Endodermal cell (in vitro differentiated cells): ENCODE results near the gene TIPIN. TPM values are rescaled to one million over a fixed set of nuclear protein-coding genes. Genes with fewer than 3 reads are reported as not detected.

Experiments used
- DNase-seq: peaks from one replicate; pipeline ENCODE4 v3.0.0-alpha.2; 2017
- H3K27ac ChIP-seq: 2 replicates; pipeline ENCODE4 v1.5.1; 2013; ENCODE audit warnings: mild to moderate bottlenecking, low read depth, low read length, moderate library complexity
- H3K27me3 ChIP-seq: 2 replicates; pipeline ENCODE4 v1.6.1; 2013; ENCODE audit warnings: mild to moderate bottlenecking, low read length, moderate library complexity; ENCODE audit not compliant: insufficient read depth, control insufficient read depth, poor library complexity, severe bottlenecking
- H3K36me3 ChIP-seq: 2 replicates; pipeline ENCODE4 v1.7.0; 2013; ENCODE audit warnings: mild to moderate bottlenecking, low read length, moderate library complexity; ENCODE audit not compliant: control insufficient read depth, insufficient read depth
- H3K4me1 ChIP-seq: one replicate; pipeline ENCODE4 v1.7.0; 2013; ENCODE audit warnings: low read length; ENCODE audit not compliant: control insufficient read depth, insufficient read depth
- H3K4me3 ChIP-seq: 2 replicates; pipeline ENCODE4 v1.5.1; 2013; ENCODE audit warnings: mild to moderate bottlenecking, low read length, moderate library complexity
- H3K9ac ChIP-seq: 2 replicates; pipeline ENCODE4 v1.6.1; 2013; ENCODE audit warnings: mild to moderate bottlenecking, low read length, moderate library complexity; ENCODE audit not compliant: poor library complexity, severe bottlenecking; ENCODE audit errors: extremely low read depth
- H3K9me3 ChIP-seq: 2 replicates; pipeline ENCODE4 v1.6.1; 2013; ENCODE audit warnings: mild to moderate bottlenecking, low read length, moderate library complexity; ENCODE audit not compliant: control insufficient read depth
- H3K27ac Mint-ChIP-seq: 2 replicates; pipeline ENCODE4 v1.8.0; 2020; ENCODE audit warnings: mixed read lengths
- H3K27me3 Mint-ChIP-seq: 2 replicates; pipeline ENCODE4 v1.8.0; 2021; ENCODE audit warnings: mild to moderate bottlenecking, mixed read lengths; ENCODE audit not compliant: insufficient read depth
- H3K36me3 Mint-ChIP-seq: 2 replicates; pipeline ENCODE4 v1.8.0; 2020; ENCODE audit warnings: low read depth, mixed read lengths
- H3K4me1 Mint-ChIP-seq: 2 replicates; pipeline ENCODE4 v1.8.0; 2020; ENCODE audit warnings: mixed read lengths
- H3K4me3 Mint-ChIP-seq: 2 replicates; pipeline ENCODE4 v1.8.0; 2020; ENCODE audit warnings: mild to moderate bottlenecking, moderate library complexity, mixed read lengths
- H3K9me3 Mint-ChIP-seq: 2 replicates; pipeline ENCODE4 v1.8.0; 2020; ENCODE audit warnings: mild to moderate bottlenecking, mixed read lengths
- CTCF ChIP-seq: fragments of 200-600 bp; sonication (generic); conservative IDR thresholded peaks from 2 replicates; pipeline ENCODE4 v1.5.0; 2021; ENCODE audit warnings: antibody characterized with exemption, mild to moderate bottlenecking
- WGBS, 2 experiments: methylation state at CpG; one replicate each; pipeline versions ENCODE4 v1.1.5 to v1.1.7; 2013; ENCODE audit warnings: missing lambda C conversion rate in 2 of 2, mixed read lengths in 1 of 2; ENCODE audit not compliant: insufficient coverage in 1 of 2, insufficient read length in 1 of 2; 5-methylcytosine and 5-hydroxymethylcytosine counted together
- total RNA-seq, 2 donors: library from RNA; stranded (reverse); fragmentation: NEBNext Ultra II Directional in 1 of 2; extraction: Animal tissue kit (Norgen Biotek cat#: 25700) in 1 of 2; gene quantifications; 2 replicates in 1 of 2; 3 replicates in 1 of 2; pipeline ENCODE4 v1.2.1, GENCODE V29; 2021

The TIPIN gene
- total RNA-seq, 2 donors from 2014 or later = 19.7 to 25.5 TPM

- no peak overlapping the region for H3K4me3 Mint-ChIP-seq
Observed at GRCh38 chr15:66390678-66391077, 34.2 kb upstream of the TIPIN start.

GRCh38 chr15:66389859-66390381, 33.4 kb upstream of the TIPIN start:
- H3K4me3 ChIP-seq = peak overlapping the region; percentile 83
- TF ChIP-seq CTCF = no peak
- Mint-ChIP-seq H3K4me1 (peaks cover 27% of the 10 kb centered on the region), H3K27ac (no peak overlapping the region), H3K27me3 (no peaks in the 10 kb centered on the region), H3K36me3 (peaks cover 30% of the 10 kb centered on the region), H3K9me3 (no peaks in the 10 kb centered on the region), H3K4me3 (peak overlapping the region; percentile 79)
- H3K27me3 ChIP-seq = no peaks in the 10 kb centered on the region
- peaks cover 27% of the 10 kb centered on the region for H3K36me3 ChIP-seq
- H3K4me1 ChIP-seq = no peaks in the 10 kb centered on the region
- H3K9me3 ChIP-seq = no peaks in the 10 kb centered on the region
- DNase-seq = no peak
- no peak overlapping the region for H3K9ac ChIP-seq
- H3K27ac ChIP-seq = no peak overlapping the region

More at GRCh38 chr15:66390678-66391077, 34.2 kb upstream of the TIPIN start:
- DNase-seq = no peak
- no peaks in the 10 kb centered on the region for H3K4me1 ChIP-seq
- no peaks in the 10 kb centered on the region for H3K27me3 ChIP-seq
- WGBS, 2 experiments = 86 to 89% methylated on average over 1 of the region's 1 CpG
- no peak overlapping the region for H3K27ac Mint-ChIP-seq
- no peak for TF ChIP-seq CTCF
- H3K4me3 ChIP-seq = no peak overlapping the region
- H3K27me3 Mint-ChIP-seq = no peaks in the 10 kb centered on the region
- H3K9ac ChIP-seq = no peak overlapping the region
- no peak overlapping the region for H3K27ac ChIP-seq
- peaks cover 34% of the 10 kb centered on the region for H3K36me3 Mint-ChIP-seq
- H3K4me1 Mint-ChIP-seq = peaks cover 27% of the 10 kb centered on the region
- no peaks in the 10 kb centered on the region for H3K9me3 Mint-ChIP-seq
- no peaks in the 10 kb centered on the region for H3K9me3 ChIP-seq
- peaks cover 35% of the 10 kb centered on the region for H3K36me3 ChIP-seq

GRCh38 chr15:66389098-66389858, 32.8 kb upstream of the TIPIN start:
- peak overlapping the region; percentile 83 for H3K4me3 ChIP-seq
- no peaks in the 10 kb centered on the region for H3K9me3 ChIP-seq
- TF ChIP-seq CTCF = no peak
- Mint-ChIP-seq H3K4me3 (peak overlapping the region; percentile 79), H3K27ac (no peak overlapping the region), H3K4me1 (peaks cover 27% of the 10 kb centered on the region), H3K27me3 (no peaks in the 10 kb centered on the region), H3K36me3 (peaks cover 30% of the 10 kb centered on the region), H3K9me3 (no peaks in the 10 kb centered on the region)
- no peak for DNase-seq
- 89 to 95% methylated on average over 11 to 12 of the region's 14 CpGs for WGBS, 2 experiments
- H3K36me3 ChIP-seq = peaks cover 21% of the 10 kb centered on the region
- no peaks in the 10 kb centered on the region for H3K27me3 ChIP-seq
- H3K9ac ChIP-seq = no peak overlapping the region
- H3K4me1 ChIP-seq = no peaks in the 10 kb centered on the region
- no peak overlapping the region for H3K27ac ChIP-seq
